ENCODE measurements around the gene CXCR6.

CXCR6 gene

DNA sequence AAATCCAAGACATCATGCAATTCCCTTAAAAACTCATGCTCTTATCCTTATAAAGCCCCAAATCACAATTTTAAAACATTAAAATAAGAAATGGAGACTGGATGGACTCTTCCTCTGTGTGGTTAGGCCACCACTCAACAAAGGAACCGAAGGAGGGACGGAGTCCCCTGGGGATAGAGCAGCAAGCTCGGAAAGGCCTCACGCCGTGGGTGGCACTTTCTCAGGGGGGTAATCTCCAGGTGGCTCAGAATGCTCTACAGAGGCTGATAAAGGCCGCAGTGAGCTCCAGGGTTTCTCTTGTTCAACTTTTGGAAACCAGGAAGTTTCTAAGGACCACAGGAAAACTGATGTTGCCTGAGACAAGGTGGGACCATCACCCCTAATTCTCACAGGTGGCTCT is 33.7 kb upstream of the CXCR6 start:
- Histone ChIP-seq H4K20me1 (ENCODE audit: insufficient read depth, low read length) (peaks cover 57% of the 10 kb centered on the region), H3K27me3 (ENCODE audit: insufficient read depth, low read length, poor library complexity) (no peaks in the 10 kb centered on the region), H3K79me2 (ENCODE audit: insufficient read depth, low read length) (peaks cover 100% of the 10 kb centered on the region), H3K4me2 (ENCODE audit: insufficient read depth, low read length) (peak overlapping the region; percentile 89), H3K27ac (ENCODE audit: low read length) (peak overlapping the region; percentile 99), H3K9me3 (ENCODE audit: insufficient read depth, low read length, severe bottlenecking) (no peaks in the 10 kb centered on the region), H2AFZ (ENCODE audit: low read depth, low read length) (no peak overlapping the region), H3K4me1 (ENCODE audit: insufficient read depth, low read length) (peaks cover 85% of the 10 kb centered on the region), H3K4me3 (ENCODE audit: low read depth in 1 of 2, low read length in 2 of 2) (peak overlapping the region; percentile 68 to 76; a peak in 3 of 4 replicates), H3K36me3 (ENCODE audit: insufficient read depth, low read length) (peaks cover 100% of the 10 kb centered on the region), H3K9ac (ENCODE audit: low read depth, low read length) (peak overlapping the region; percentile 89)
- TF ChIP-seq, protein P1, sequence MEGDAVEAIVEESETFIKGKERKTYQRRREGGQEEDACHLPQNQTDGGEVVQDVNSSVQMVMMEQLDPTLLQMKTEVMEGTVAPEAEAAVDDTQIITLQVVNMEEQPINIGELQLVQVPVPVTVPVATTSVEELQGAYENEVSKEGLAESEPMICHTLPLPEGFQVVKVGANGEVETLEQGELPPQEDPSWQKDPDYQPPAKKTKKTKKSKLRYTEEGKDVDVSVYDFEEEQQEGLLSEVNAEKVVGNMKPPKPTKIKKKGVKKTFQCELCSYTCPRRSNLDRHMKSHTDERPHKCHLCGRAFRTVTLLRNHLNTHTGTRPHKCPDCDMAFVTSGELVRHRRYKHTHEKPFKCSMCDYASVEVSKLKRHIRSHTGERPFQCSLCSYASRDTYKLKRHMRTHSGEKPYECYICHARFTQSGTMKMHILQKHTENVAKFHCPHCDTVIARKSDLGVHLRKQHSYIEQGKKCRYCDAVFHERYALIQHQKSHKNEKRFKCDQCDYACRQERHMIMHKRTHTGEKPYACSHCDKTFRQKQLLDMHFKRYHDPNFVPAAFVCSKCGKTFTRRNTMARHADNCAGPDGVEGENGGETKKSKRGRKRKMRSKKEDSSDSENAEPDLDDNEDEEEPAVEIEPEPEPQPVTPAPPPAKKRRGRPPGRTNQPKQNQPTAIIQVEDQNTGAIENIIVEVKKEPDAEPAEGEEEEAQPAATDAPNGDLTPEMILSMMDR (IDR thresholded peaks at IDR 0.05; ENCODE audit: borderline replicate concordance, extremely low read depth, low read length, poor library complexity, severe bottlenecking), result no peak
- TF ChIP-seq EZH2 (IDR thresholded peaks at IDR 0.05; ENCODE audit: borderline replicate concordance, low read depth, low read length, severe bottlenecking), result no peak
- peak; percentile 81 for DNase-seq
- peak; percentile 44 for ATAC-seq (ENCODE audit: insufficient read depth, low read depth)

DNA sequence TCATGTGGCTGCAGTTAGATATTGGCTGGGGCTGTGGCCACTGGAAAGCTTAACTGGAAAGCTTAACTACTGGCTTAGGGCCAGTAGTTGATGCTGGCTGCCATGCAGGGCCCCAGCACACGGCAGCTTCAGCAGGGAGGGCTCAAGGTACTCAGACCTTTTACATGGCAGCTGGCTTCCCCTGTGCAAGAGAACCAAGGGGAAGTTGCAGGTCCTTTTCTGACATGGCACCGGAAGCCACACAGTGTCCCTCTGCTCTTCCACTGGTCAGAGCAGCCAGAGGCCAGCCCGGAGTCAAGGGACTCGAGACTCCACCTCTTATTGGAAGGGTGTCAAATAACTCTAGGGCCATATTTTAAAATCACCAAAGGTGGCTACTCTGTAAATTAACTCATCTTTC is 32.4 kb upstream of the CXCR6 start:
- Histone ChIP-seq H3K79me2 (ENCODE audit: insufficient read depth, low read length) (peaks cover 96% of the 10 kb centered on the region), H3K9me3 (ENCODE audit: insufficient read depth, low read length, severe bottlenecking) (no peaks in the 10 kb centered on the region), H3K9ac (ENCODE audit: low read depth, low read length) (peak overlapping the region; percentile 89), H3K4me3 (ENCODE audit: low read depth in 1 of 2, low read length in 2 of 2) (peak overlapping the region; percentile 68 to 76; a peak in 3 of 4 replicates), H2AFZ (ENCODE audit: low read depth, low read length) (no peak overlapping the region), H3K27me3 (ENCODE audit: insufficient read depth, low read length, poor library complexity) (no peaks in the 10 kb centered on the region), H4K20me1 (ENCODE audit: insufficient read depth, low read length) (peaks cover 43% of the 10 kb centered on the region), H3K4me1 (ENCODE audit: insufficient read depth, low read length) (peaks cover 73% of the 10 kb centered on the region), H3K4me2 (ENCODE audit: insufficient read depth, low read length) (peak overlapping the region; percentile 89), H3K36me3 (ENCODE audit: insufficient read depth, low read length) (peaks cover 91% of the 10 kb centered on the region), H3K27ac (ENCODE audit: low read length) (peak overlapping the region; percentile 99)
- peak; percentile 51 for DNase-seq
- no peak for ATAC-seq (ENCODE audit: insufficient read depth, low read depth)
- no peak for TF ChIP-seq EZH2 (IDR thresholded peaks at IDR 0.05; ENCODE audit: borderline replicate concordance, low read depth, low read length, severe bottlenecking)
- TF ChIP-seq, protein P1 (IDR thresholded peaks at IDR 0.05; ENCODE audit: borderline replicate concordance, extremely low read depth, low read length, poor library complexity, severe bottlenecking), result no peak

DNA sequence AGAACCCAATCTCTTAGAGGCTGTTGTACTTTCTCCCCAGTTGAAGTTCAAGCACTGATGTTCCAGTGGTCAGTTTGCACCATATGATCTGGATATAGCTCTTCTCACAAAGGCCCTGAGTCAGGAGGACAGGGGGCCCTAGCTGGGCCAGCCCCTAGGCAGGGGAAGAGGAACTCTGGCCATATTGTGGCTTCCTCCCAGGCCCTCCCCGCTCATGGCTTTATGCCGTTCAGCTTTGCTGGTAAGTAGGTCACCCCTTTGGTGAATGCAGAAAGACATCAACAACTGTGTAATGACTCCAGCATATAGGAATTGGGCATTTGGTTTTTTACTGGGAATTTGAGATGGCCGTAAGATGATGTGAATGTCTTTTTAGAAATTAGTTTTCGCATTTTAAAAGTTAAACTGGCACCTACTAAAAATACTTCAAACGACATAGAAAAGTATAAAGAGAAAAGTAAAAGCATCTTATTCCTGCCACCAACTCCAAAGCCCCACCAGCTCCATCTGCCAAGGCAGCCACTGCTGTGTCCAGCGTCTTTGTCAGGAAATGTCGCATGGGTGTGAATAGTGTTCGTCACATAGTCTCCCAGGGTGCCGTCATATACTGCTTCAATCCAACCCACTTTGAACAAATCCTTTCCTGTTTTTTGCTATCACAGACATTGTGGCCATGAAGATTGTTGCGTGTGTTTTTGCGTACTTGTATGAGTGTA is 31.6 kb upstream of the CXCR6 start:
- H3K9me3 ChIP-seq (ENCODE audit: insufficient read depth, low read length, severe bottlenecking), result no peaks in the 10 kb centered on the region

More for the DNA sequence above, 31.6 kb upstream of the CXCR6 start:
- Histone ChIP-seq H3K36me3 (ENCODE audit: insufficient read depth, low read length) (peaks cover 83% of the 10 kb centered on the region), H3K9ac (ENCODE audit: low read depth, low read length) (peak overlapping the region; percentile 89), H2AFZ (ENCODE audit: low read depth, low read length) (no peak overlapping the region), H3K4me1 (ENCODE audit: insufficient read depth, low read length) (peaks cover 73% of the 10 kb centered on the region), H3K4me3 (ENCODE audit: low read depth in 1 of 2, low read length in 2 of 2) (peak overlapping the region; percentile 68 to 76), H3K27me3 (ENCODE audit: insufficient read depth, low read length, poor library complexity) (no peaks in the 10 kb centered on the region), H3K4me2 (ENCODE audit: insufficient read depth, low read length) (peak overlapping the region; percentile 89), H3K79me2 (ENCODE audit: insufficient read depth, low read length) (peaks cover 94% of the 10 kb centered on the region), H3K27ac (ENCODE audit: low read length) (peak overlapping the region; percentile 99), H4K20me1 (ENCODE audit: insufficient read depth, low read length) (peaks cover 35% of the 10 kb centered on the region)
- TF ChIP-seq, protein P1 (IDR thresholded peaks at IDR 0.05; ENCODE audit: borderline replicate concordance, extremely low read depth, low read length, poor library complexity, severe bottlenecking), result no peak
- no peak for TF ChIP-seq EZH2 (IDR thresholded peaks at IDR 0.05; ENCODE audit: borderline replicate concordance, low read depth, low read length, severe bottlenecking)
- ATAC-seq (ENCODE audit: insufficient read depth, low read depth) (no peak), DNase-seq (peak; percentile 62)

Measured in DND-41 (cell line).